ENCODE results near the gene KCNMA1.

Gene KCNMA1

GRCh38 chr10:77163670-77164348, 473.8 kb downstream of the KCNMA1 start:
- DNase-seq, result no peak

- DNase-seq, result no peak
Measured at GRCh38 chr10:77162697-77163096, 474.9 kb downstream of the KCNMA1 start.

- no peak for DNase-seq
Measured at GRCh38 chr10:77160679-77161078, 476.9 kb downstream of the KCNMA1 start.

- DNase-seq, result no peak
Measured at GRCh38 chr10:77159538-77160110, 478.0 kb downstream of the KCNMA1 start.

- DNase-seq, result no peak
Measured at GRCh38 chr10:77158666-77159065, 478.9 kb downstream of the KCNMA1 start.

GRCh38 chr10:77157248-77158019, 480.2 kb downstream of the KCNMA1 start:
- DNase-seq, result no peak

- no peak for DNase-seq
Measured at GRCh38 chr10:77156406-77156879, 481.2 kb downstream of the KCNMA1 start.

- DNase-seq, result no peak
Measured at GRCh38 chr10:77152256-77152655, 485.4 kb downstream of the KCNMA1 start.

- no peak for DNase-seq
Measured at GRCh38 chr10:77151408-77151807, 486.2 kb downstream of the KCNMA1 start.

GRCh38 chr10:77149706-77150105, 487.9 kb downstream of the KCNMA1 start:
- no peak for DNase-seq

GRCh38 chr10:77149001-77149400, 488.6 kb downstream of the KCNMA1 start:
- DNase-seq, result no peak

GRCh38 chr10:77147871-77148270, 489.7 kb downstream of the KCNMA1 start:
- DNase-seq, result no peak

GRCh38 chr10:77146712-77147336, 490.8 kb downstream of the KCNMA1 start:
- DNase-seq, result no peak

GRCh38 chr10:77144656-77145055, 493.0 kb downstream of the KCNMA1 start:
- peak; percentile 81 for DNase-seq

GRCh38 chr10:77139252-77140160, 498.1 kb downstream of the KCNMA1 start:
- DNase-seq, result no peak

- no peak for DNase-seq
Measured at GRCh38 chr10:77138541-77138940, 499.1 kb downstream of the KCNMA1 start.

- no peak for DNase-seq
Measured at GRCh38 chr10:77135555-77135954, 502.1 kb downstream of the KCNMA1 start.

- no peak for DNase-seq
Measured at GRCh38 chr10:77131214-77131613, 506.4 kb downstream of the KCNMA1 start.

- DNase-seq, result no peak
Measured at GRCh38 chr10:77127243-77127642, 510.4 kb downstream of the KCNMA1 start.

GRCh38 chr10:77125231-77125630, 512.4 kb downstream of the KCNMA1 start:
- DNase-seq, result no peak

- DNase-seq, result no peak
Measured at GRCh38 chr10:77123330-77123729, 514.3 kb downstream of the KCNMA1 start.

- DNase-seq, result no peak
Measured at GRCh38 chr10:77121829-77122228, 515.8 kb downstream of the KCNMA1 start.

Measured in MV-4-11 (cell line).